Measurements from ENCODE around the gene S100A11. TPM values are rescaled to one million over a fixed set of nuclear protein-coding genes. Genes with fewer than 3 reads are reported as not detected.

The S100A11 gene
- total RNA-seq, 4 donors from 2014 or later: 116 to 496 (median 319) TPM

GRCh38 chr1:152024223-152024622 is 12.6 kb downstream of the S100A11 start:
- no peak for TF ChIP-seq CTCF (IDR thresholded peaks at IDR 0.05; ENCODE audit: low read depth)

- no peak for TF ChIP-seq CTCF (IDR thresholded peaks at IDR 0.05; ENCODE audit: low read depth)
Observed at GRCh38 chr1:152023221-152023620, 13.6 kb downstream of the S100A11 start.

- TF ChIP-seq CTCF (IDR thresholded peaks at IDR 0.05; ENCODE audit: low read depth): no peak
Observed at GRCh38 chr1:152022474-152022873, 14.3 kb downstream of the S100A11 start.

- TF ChIP-seq CTCF (IDR thresholded peaks at IDR 0.05; ENCODE audit: low read depth): no peak
Observed at GRCh38 chr1:152021569-152021968, 15.2 kb downstream of the S100A11 start.

GRCh38 chr1:152020849-152021248 is 16.0 kb downstream of the S100A11 start:
- TF ChIP-seq CTCF (IDR thresholded peaks at IDR 0.05; ENCODE audit: low read depth): no peak

- no peak for TF ChIP-seq CTCF (IDR thresholded peaks at IDR 0.05; ENCODE audit: low read depth)
Observed at GRCh38 chr1:152018537-152018936, 18.3 kb downstream of the S100A11 start.

- no peak for TF ChIP-seq CTCF (IDR thresholded peaks at IDR 0.05; ENCODE audit: low read depth)
Observed at GRCh38 chr1:152015766-152016165, 21.0 kb downstream of the S100A11 start.

Measured in subcutaneous adipose tissue (tissue), 4 donors.